ENCODE data around the gene PRM2. TPM values are rescaled to one million over a fixed set of nuclear protein-coding genes. Genes with fewer than 3 reads are reported as not detected.

PRM2 gene
- total RNA-seq, 4 donors from 2014 or later = not detected

DNA sequence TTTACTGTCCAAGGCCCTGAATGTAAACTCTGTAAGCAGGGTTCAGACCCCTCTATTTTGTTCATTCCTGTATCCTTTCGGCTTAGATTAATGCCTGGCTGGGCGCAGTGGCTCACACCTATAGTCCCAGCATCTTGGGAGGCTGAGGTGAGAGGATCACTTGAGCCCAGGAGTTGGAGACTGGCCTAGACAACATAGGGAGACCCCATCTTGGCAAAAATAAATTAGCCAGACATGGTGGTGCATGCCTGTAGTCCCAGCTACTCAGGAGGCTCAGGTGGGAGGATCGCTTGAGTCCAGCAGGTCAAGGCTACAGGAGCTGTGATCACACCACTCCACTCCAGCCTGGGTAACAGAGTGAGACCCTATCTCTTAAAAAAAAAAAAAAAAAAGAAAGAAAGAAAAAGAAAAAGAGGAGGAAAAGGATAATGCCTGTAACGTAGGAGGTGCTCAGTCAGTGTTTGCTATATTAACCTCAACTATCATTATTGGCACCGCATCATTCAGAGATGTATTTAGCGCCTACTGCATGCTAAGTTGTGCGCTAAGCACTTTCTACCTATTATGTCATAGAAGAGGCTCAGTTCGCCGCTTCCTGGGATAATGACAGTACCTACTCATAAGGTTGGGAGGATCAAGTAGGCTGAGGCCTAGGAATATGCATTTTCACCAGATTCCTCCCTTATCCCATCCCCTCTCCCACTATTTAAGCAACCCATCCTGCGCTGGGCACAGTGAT, 25.3 kb downstream of the PRM2 start:
- peaks cover 0 to 12% (median 0%) of the 10 kb centered on the region in 4 donors for H3K4me1 ChIP-seq
- H3K9me3 ChIP-seq = no peaks in the 10 kb centered on the region
- no peak for TF ChIP-seq CTCF (IDR thresholded peaks at IDR 0.05)
- no peak for TF ChIP-seq POLR2A (IDR thresholded peaks at IDR 0.05)
- no peak for DNase-seq
- H3K4me3 ChIP-seq = no peak overlapping the region
- no peaks in the 10 kb centered on the region for H3K36me3 ChIP-seq
- H3K27me3 ChIP-seq = no peaks in the 10 kb centered on the region
- peak overlapping the region in 1 of 4 donors; percentile 25 for H3K27ac ChIP-seq

GRCh38 chr16:11250091-11250785, 26.0 kb downstream of the PRM2 start:
- Histone ChIP-seq H3K4me3 (no peak overlapping the region), H3K4me1 (peaks cover 0 to 12% (median 0%) of the 10 kb centered on the region in 4 donors), H3K36me3 (no peaks in the 10 kb centered on the region), H3K27me3 (no peaks in the 10 kb centered on the region), H3K27ac (no peak overlapping the region), H3K9me3 (no peaks in the 10 kb centered on the region)
- DNase-seq = no peak
- no peak for TF ChIP-seq CTCF (IDR thresholded peaks at IDR 0.05)
- TF ChIP-seq POLR2A (IDR thresholded peaks at IDR 0.05) = no peak

DNA sequence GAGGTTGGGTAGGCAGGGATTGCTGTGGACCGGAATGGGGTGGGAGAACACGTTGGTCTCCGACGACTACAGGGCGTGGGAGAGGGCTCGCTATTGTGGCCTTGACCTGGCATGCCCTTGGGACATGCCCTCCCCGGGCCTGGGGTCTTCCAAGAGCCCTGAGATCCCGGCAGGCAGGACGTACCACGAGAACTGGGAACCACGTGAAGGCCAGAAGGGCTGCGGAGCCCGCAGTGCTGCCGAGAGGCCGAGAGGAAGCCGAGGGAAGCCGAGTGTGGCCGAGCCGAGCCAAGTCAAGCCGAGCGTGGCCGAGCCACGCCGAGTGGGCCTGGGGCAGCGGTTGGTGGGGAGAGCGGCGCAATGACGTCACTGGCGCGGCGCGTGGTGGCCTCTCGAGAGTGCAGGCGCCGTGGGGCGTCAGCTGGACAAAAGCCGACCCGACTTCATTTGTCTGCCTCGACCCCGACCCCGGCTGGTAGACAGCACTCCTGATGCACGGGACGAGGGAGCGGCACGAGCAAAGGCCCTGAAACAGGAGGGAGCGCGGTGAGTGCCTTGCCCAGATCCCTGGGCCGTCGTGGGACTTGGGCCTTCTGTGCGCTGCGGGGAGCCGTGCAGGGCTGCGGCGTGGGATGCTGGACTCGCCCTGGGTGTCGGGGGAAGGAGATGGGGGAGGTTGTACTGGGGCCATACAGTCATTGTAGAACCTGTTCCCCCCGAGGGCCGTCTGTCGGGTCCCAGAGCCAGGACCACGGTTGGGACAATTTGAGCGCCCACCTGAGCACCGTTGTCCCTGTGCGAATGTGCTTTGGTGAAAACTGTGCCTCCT, 26.8 kb downstream of the PRM2 start:
- Histone ChIP-seq H3K27ac (no peak overlapping the region), H3K27me3 (no peaks in the 10 kb centered on the region), H3K4me1 (peaks cover 0 to 4% (median 0%) of the 10 kb centered on the region in 4 donors), H3K36me3 (no peaks in the 10 kb centered on the region), H3K9me3 (no peaks in the 10 kb centered on the region), H3K4me3 (no peak overlapping the region)
- DNase-seq = no peak
- TF ChIP-seq CTCF (IDR thresholded peaks at IDR 0.05) (no peak), POLR2A (IDR thresholded peaks at IDR 0.05) (no peak)

- Histone ChIP-seq H3K27ac (no peak overlapping the region), H3K9me3 (no peaks in the 10 kb centered on the region), H3K36me3 (no peaks in the 10 kb centered on the region), H3K4me1 (no peaks in the 10 kb centered on the region), H3K27me3 (no peaks in the 10 kb centered on the region), H3K4me3 (no peak overlapping the region)
- DNase-seq = no peak
- no peak for TF ChIP-seq POLR2A (IDR thresholded peaks at IDR 0.05)
- TF ChIP-seq CTCF (IDR thresholded peaks at IDR 0.05) = no peak
Measured at GRCh38 chr16:11248133-11248532, 28.1 kb downstream of the PRM2 start.

DNA sequence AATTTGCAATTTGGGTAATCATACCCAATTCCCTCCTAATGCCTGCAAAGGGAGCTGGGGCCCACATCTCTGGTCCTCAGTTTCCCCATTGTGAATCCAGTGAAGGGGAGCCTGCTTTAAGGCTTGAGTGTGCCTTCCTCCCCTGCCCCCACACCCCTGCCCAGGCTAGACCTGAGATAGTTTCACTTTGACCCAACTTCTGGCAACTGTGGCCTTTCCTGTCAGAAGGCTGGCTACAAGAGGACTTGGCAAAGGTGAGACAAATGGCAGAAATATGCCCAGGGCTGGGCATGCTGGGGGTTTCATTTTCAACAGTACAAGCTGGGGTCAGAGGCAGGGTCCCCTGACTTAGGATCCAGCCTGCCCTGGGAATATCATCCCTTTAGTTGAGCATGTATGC, 30.3 kb downstream of the PRM2 start:
- no peak overlapping the region for H3K4me3 ChIP-seq
- H3K9me3 ChIP-seq = no peaks in the 10 kb centered on the region

More for the DNA sequence above, 30.3 kb downstream of the PRM2 start:
- Histone ChIP-seq H3K27me3 (no peaks in the 10 kb centered on the region), H3K27ac (no peak overlapping the region), H3K36me3 (no peaks in the 10 kb centered on the region), H3K4me1 (no peaks in the 10 kb centered on the region)
- TF ChIP-seq CTCF (IDR thresholded peaks at IDR 0.05) = no peak
- no peak for TF ChIP-seq POLR2A (IDR thresholded peaks at IDR 0.05)
- DNase-seq = no peak

All from Peyer's patch (tissue), 4 donors.